Tibial nerve (tissue), 4 donors: ENCODE results near the gene CSPG4. TPM values are rescaled to one million over a fixed set of nuclear protein-coding genes. Genes with fewer than 3 reads are reported as not detected.
A peak's percentile ranks its signal among the peaks of the same experiment; 100 is the strongest.
"Not testable (repeated sequence)": the region's sequence is repeated elsewhere in the genome, so short reads cannot be mapped to it uniquely, and the experiment has no call there.

Experiments
- DNase-seq, 2 donors: peaks; one replicate each; pipeline ENCODE4 v3.0.0-alpha.2; 2019; ENCODE audit warnings: low spot score in 2 of 2
- H3K27ac ChIP-seq, 4 donors: fragments of 200-600 bp; sonication (generic) in 3 of 4; one replicate each; pipeline ENCODE4 v1.5.1; 2017 to 2019; ENCODE audit warnings: mild to moderate bottlenecking in 1 of 4
- H3K27me3 ChIP-seq, 2 donors: fragments of 200-600 bp; sonication (generic) in 1 of 2; one replicate each; pipeline versions ENCODE4 v1.5.1 to v1.6.0; 2017 to 2019
- H3K36me3 ChIP-seq, 3 donors: fragments of 200-600 bp; sonication (generic); one replicate each; pipeline ENCODE4 v1.5.1; 2018 to 2019
- H3K4me1 ChIP-seq, 4 donors: fragments of 200-600 bp; sonication (generic) in 3 of 4; one replicate each; pipeline ENCODE4 v1.5.1; 2017 to 2019
- H3K4me3 ChIP-seq, 4 donors: fragments of 200-600 bp; sonication (generic) in 3 of 4; one replicate each; pipeline ENCODE4 v1.5.1; 2017 to 2019; ENCODE audit warnings: mild to moderate bottlenecking in 1 of 4, moderate library complexity in 1 of 4
- H3K9me3 ChIP-seq, 4 donors: fragments of 200-600 bp; sonication (generic) in 3 of 4; one replicate each; pipeline ENCODE4 v1.5.1; 2017 to 2019
- EP300 ChIP-seq, 2 donors: sonication (generic); formaldehyde crosslinking; IDR thresholded peaks; one replicate each; pipeline ENCODE4 v1.6.1; 2017; ENCODE audit warnings: antibody characterized with exemption in 2 of 2, mild to moderate bottlenecking in 1 of 2
- POLR2A ChIP-seq, 2 donors: fragments of 450-650 bp; IDR thresholded peaks; one replicate each; pipeline ENCODE4 v1.6.1; 2017; ENCODE audit warnings: antibody characterized with exemption in 2 of 2, mild to moderate bottlenecking in 2 of 2, moderate library complexity in 2 of 2
- WGBS, 2 donors: methylation state at CpG; one replicate each; pipeline ENCODE4 v1.1.5; 2018; 5-methylcytosine and 5-hydroxymethylcytosine counted together
- total RNA-seq, 4 donors: library from RNA; depleted of rRNA; stranded (reverse); fragments of >200 nt; gene quantifications; one replicate each; pipeline ENCODE4 v1.1.0, GENCODE V29; 2016
- TF ChIP-seq, protein P1 (sequence below), 5 experiments: fragments of 200-600 bp in 3 of 5; fragments of 450-650 bp in 2 of 5; sonication (generic) in 3 of 5; IDR thresholded peaks; one replicate each; pipeline ENCODE4 v1.5.1; 2016 to 2019; ENCODE audit warnings: antibody characterized with exemption in 5 of 5, mild to moderate bottlenecking in 3 of 5, moderate library complexity in 2 of 5

Gene CSPG4
- total RNA-seq, 4 donors from 2014 or later: 100 to 132 (median 115) TPM

DNA sequence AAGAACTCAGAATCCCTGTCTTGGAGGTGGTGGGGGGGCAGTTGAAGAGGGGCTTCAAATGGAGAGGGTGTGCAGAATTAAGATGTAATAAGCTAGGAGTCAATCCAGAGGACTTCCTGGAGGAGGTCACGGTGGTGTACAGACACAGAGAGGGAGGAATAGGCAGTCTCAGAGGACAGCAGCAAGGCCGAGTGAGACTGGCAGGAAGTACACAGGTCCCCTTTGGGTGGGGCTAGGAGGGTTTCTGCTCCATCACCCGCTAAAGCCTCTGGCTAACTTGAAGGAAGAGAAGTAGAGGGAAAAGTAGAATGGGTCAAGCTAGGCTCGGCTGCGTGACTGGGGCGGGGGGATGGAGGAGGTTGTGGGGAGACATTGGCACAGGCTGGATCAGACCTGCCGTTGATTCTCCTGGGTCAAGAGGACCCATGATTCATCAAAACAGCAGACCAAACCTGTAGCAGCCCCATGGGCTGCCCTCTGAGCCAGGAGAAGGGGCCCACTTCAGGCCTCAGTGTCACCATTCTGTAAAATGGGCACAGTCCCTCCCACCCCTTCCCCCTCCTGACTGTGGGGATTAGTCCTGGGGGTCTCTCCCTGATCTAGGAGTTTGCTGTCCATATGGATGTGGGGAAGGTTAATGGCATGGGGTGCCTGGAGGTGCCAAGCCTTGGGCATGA is 16.9 kb downstream of the CSPG4 start:
- peak overlapping the region; percentile 72 to 98 (median 96) for H3K27ac ChIP-seq
- 38 to 47% methylated on average over 7 of the region's 7 CpGs for WGBS, 2 donors
- peaks cover 2 to 77% (median 72%) of the 10 kb centered on the region in 4 donors for H3K4me1 ChIP-seq
- H3K9me3 ChIP-seq: no peaks in the 10 kb centered on the region
- H3K4me3 ChIP-seq: no peak overlapping the region
- no peaks in the 10 kb centered on the region for H3K27me3 ChIP-seq
- TF ChIP-seq, protein P1, sequence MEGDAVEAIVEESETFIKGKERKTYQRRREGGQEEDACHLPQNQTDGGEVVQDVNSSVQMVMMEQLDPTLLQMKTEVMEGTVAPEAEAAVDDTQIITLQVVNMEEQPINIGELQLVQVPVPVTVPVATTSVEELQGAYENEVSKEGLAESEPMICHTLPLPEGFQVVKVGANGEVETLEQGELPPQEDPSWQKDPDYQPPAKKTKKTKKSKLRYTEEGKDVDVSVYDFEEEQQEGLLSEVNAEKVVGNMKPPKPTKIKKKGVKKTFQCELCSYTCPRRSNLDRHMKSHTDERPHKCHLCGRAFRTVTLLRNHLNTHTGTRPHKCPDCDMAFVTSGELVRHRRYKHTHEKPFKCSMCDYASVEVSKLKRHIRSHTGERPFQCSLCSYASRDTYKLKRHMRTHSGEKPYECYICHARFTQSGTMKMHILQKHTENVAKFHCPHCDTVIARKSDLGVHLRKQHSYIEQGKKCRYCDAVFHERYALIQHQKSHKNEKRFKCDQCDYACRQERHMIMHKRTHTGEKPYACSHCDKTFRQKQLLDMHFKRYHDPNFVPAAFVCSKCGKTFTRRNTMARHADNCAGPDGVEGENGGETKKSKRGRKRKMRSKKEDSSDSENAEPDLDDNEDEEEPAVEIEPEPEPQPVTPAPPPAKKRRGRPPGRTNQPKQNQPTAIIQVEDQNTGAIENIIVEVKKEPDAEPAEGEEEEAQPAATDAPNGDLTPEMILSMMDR (IDR thresholded peaks at IDR 0.05): no peak
- TF ChIP-seq EP300 (IDR thresholded peaks at IDR 0.05) (no peak), POLR2A (IDR thresholded peaks at IDR 0.05) (no peak)
- H3K36me3 ChIP-seq: peaks cover 0 to 15% (median 0%) of the 10 kb centered on the region in 3 donors
- DNase-seq: no peak

DNA sequence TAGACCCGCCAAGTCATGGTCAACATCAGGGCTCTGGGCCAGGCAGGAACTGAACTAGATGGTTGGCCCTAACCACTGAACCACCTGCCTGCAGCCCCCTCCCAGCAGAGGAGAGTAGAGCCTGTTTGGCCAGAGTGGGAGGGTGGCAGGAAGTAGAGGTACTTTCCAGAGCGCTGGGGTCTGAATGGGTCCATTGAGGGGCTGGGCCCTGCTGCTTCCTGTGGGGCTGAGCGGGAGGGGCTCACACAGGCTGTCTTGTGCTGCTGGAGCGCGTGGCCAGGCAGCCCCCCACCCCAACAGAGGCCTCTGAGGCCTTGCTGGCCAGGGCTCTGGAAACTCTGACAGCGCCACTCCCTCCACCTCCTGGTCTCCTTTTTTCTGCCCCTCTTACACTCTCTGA is 17.4 kb downstream of the CSPG4 start:
- DNase-seq: no peak

DNA sequence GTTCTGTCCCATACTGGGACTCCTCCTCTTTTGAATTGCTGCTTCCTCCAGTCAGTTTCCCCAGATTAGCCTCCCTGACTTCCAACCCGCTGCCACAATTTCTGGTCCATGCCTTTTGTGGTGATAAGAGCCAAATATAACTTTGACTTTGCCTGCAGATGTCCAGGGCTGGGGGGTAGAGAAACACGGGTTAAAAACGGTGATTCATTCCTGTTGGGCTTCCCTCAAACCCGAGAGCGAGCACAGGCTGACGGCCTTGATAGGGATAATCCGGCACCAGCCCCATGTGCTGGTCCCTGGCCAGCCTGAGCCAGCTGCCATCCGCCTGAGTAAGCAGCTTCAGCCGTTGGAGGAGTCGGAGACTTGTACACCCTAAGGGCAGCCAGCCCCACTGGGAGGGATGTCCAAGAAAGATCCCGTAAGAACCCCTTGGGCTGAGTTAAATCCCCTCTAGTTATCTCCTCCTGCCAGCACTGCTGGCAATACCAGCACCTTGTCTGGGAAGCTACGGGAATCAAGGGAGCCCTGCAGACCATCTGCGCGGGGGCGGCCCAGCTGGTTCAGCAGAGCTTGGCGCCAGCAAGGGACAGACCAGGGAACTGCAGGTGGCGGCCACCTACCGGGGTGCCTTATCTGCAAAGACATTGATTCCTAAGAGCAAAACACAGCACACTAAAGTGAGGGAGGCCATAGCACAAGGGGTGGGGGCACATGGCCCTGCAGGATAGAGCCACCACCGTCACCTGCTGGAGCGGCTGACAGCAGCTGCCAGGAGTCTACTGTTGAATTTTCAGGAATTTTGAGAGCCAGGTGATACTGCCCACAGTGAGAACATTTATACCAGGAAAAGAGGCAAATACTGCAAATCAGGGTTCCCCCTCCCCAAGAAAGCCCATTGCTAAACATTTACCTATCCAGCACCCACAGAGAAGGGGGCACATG is 18.1 kb downstream of the CSPG4 start:
- H3K27ac ChIP-seq: peak overlapping the region; percentile 72 to 98 (median 96)
- H3K27me3 ChIP-seq: no peaks in the 10 kb centered on the region
- peaks cover 0 to 28% (median 0%) of the 10 kb centered on the region in 3 donors for H3K36me3 ChIP-seq
- peak; percentile 58 to 64 for DNase-seq
- no peak overlapping the region for H3K4me3 ChIP-seq
- WGBS, 2 donors: 21 to 27% methylated on average over 20 of the region's 20 CpGs
- no peaks in the 10 kb centered on the region for H3K9me3 ChIP-seq
- TF ChIP-seq POLR2A (IDR thresholded peaks at IDR 0.05): no peak
- peak in 1 of 2 donors; percentile 69 for TF ChIP-seq EP300 (IDR thresholded peaks at IDR 0.05)
- TF ChIP-seq, protein P1 (IDR thresholded peaks at IDR 0.05): peak; percentile 30 to 53 (median 45)
- peaks cover 2 to 64% (median 60%) of the 10 kb centered on the region in 4 donors for H3K4me1 ChIP-seq

More for the DNA sequence above, 17.4 kb downstream of the CSPG4 start:
- peaks cover 2 to 71% (median 66%) of the 10 kb centered on the region in 4 donors for H3K4me1 ChIP-seq
- H3K27me3 ChIP-seq: no peaks in the 10 kb centered on the region
- peaks cover 0 to 21% (median 0%) of the 10 kb centered on the region in 3 donors for H3K36me3 ChIP-seq
- H3K27ac ChIP-seq: peak overlapping the region; percentile 72 to 98 (median 96)
- no peak overlapping the region for H3K4me3 ChIP-seq
- no peaks in the 10 kb centered on the region for H3K9me3 ChIP-seq
- WGBS, 2 donors: 42% methylated on average over 4 to 6 of the region's 6 CpGs
- TF ChIP-seq POLR2A (IDR thresholded peaks at IDR 0.05) (no peak), EP300 (IDR thresholded peaks at IDR 0.05) (peak in 1 of 2 donors; percentile 34)

DNA sequence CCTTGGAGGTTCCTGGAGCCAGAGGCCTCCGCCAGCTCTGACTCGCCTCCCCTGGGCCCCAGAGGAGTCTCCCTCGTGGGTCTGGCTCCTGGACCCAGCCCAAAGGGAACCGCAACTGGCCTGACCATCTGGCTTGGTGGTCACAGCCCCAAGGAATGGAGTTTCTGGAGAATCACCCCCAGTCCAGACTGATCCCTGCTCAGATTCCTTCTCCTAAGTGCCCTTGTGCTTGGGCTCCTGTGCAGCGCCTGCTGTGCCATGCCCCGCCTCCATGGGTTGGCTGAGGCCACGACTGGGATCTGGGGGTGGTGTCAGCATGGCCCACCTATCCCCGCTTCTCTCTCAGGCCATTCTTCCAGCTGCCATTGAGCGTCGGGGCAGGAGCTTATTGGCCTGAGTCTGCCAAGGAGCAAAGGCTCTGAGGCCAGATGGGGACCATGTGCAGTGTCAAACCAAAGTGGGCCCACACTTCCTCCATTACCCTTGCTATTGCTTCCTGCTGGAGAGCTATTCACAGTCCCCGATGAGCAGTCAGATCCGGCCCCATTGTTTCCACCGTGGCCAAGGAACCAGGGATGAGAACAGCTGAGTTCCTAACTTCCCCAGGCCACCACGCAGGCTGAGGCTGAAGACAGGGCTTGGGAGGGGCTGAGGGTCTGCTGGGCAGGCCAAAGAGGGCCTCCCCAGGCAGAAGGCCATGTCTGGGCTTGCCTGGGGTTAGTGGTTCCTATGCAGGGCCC is 19.0 kb downstream of the CSPG4 start:
- Histone ChIP-seq H3K4me3 (no peak overlapping the region), H3K9me3 (no peaks in the 10 kb centered on the region), H3K36me3 (peaks cover 0 to 36% (median 0%) of the 10 kb centered on the region in 3 donors), H3K4me1 (peaks cover 2 to 56% (median 52%) of the 10 kb centered on the region in 4 donors), H3K27me3 (no peaks in the 10 kb centered on the region), H3K27ac (peak overlapping the region; percentile 72 to 98 (median 96))
- 17 to 34% methylated on average over 10 to 13 of the region's 14 CpGs for WGBS, 2 donors
- no peak for DNase-seq
- TF ChIP-seq EP300 (IDR thresholded peaks at IDR 0.05): peak in 1 of 2 donors; percentile 25
- TF ChIP-seq, protein P1 (IDR thresholded peaks at IDR 0.05): no peak

DNA sequence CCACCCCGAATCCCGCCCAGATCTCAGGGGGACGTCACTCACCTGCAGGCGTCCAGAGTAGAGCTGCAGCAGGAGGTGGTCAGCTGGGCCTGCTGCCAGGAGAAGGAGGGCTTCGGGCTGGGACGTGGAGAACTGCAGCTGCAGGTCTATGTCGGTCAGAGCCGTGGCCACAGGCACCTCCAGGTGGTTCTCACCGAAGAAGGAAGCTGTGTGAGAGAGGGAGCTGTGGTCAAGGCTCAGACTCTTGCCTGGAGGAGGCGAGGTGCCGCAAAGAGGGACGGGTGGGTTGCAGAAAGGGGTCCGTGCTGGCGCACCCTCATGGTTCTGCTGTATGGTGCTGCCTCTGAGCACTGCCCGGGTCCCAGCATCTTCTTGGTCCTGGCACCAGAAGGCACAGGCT is 19.6 kb downstream of the CSPG4 start:
- not testable (repeated sequence) for H3K27me3 ChIP-seq, H3K9me3 ChIP-seq, H3K4me3 ChIP-seq, DNase-seq
- Histone ChIP-seq H3K4me1 (peaks cover 2 to 50% (median 45%) of the 10 kb centered on the region in 4 donors), H3K36me3 (peaks cover 0 to 43% (median 0%) of the 10 kb centered on the region in 3 donors), H3K27ac (peak overlapping the region in 3 of 4 donors; percentile 72 to 98 (median 97))
- WGBS, 2 donors: 63 to 80% methylated on average over 7 to 11 of the region's 15 CpGs

DNA sequence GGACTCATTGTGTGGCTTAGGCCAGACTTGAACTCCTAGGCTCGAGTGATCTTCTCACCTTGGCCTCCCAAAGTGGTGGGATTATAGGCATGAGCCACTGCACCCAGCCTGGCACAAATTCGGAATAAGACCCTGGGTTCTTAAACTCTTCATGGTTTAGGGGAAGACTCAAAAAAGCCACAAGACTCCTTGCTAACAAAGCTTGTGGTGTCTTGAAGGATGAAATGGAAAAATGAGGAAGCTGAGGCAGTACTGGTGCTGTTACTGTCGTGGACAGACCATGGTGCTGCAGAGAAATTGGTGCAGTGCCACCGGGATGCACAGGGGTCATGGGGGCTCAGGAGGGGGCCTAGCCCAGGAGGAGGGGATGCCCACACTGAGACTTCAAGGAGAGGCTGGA is 20.3 kb downstream of the CSPG4 start:
- Histone ChIP-seq H3K27ac (peak overlapping the region in 1 of 4 donors; percentile 61), H3K36me3 (peaks cover 0 to 50% (median 0%) of the 10 kb centered on the region in 3 donors), H3K4me1 (peaks cover 2 to 48% (median 38%) of the 10 kb centered on the region in 4 donors)
- WGBS, 2 donors: 67 to 68% methylated on average over 4 of the region's 4 CpGs
- not testable (repeated sequence) for H3K27me3 ChIP-seq, DNase-seq, H3K9me3 ChIP-seq, H3K4me3 ChIP-seq

DNA sequence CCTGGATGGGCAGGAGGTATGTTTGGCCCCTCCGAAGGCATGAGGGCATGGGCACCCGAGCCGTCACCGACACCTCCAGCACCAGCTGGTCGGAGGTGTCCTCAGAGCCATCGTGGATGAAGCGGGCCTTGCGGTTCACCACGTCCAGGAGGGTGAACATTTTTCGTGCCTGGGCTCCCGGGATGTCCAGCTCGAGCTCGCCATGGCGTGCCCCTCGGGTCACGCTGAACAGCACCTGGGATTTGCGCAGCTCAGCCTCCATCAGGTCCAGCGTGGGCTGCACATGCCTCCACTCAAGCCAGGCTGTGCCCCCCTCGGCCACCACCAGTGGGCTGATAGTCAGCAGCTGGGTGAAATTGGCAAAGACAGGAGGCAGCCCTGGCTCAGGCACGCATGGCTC is 23.2 kb downstream of the CSPG4 start:
- H3K4me1 ChIP-seq: peaks cover 0 to 36% (median 13%) of the 10 kb centered on the region in 4 donors
- WGBS, 2 donors: 80 to 83% methylated on average over 4 of the region's 20 CpGs
- H3K36me3 ChIP-seq: peaks cover 0 to 69% (median 0%) of the 10 kb centered on the region in 3 donors
- not testable (repeated sequence) for H3K4me3 ChIP-seq, DNase-seq, H3K27ac ChIP-seq, H3K27me3 ChIP-seq, H3K9me3 ChIP-seq
